Effector memory CD4-positive, alpha-beta T cell (primary cell): ENCODE results near the gene SCAP.

Source experiments
- DNase-seq, 3 donors: peaks; one replicate each; pipeline ENCODE4 v3.0.0-alpha.2; 2020
- H3K27ac ChIP-seq: 2 replicates; pipeline ENCODE4 v1.7.0; 2013; ENCODE audit warnings: mild to moderate bottlenecking, low read length, moderate library complexity; ENCODE audit not compliant: insufficient read depth, poor library complexity, severe bottlenecking
- H3K27me3 ChIP-seq: replicated peaks from 2 replicates; pipeline ENCODE4 v1.7.0; 2013; ENCODE audit warnings: mild to moderate bottlenecking, low read length; ENCODE audit not compliant: insufficient read depth, control insufficient read depth, poor library complexity, severe bottlenecking
- H3K36me3 ChIP-seq: 2 replicates; pipeline ENCODE4 v1.7.0; 2013; ENCODE audit warnings: mild to moderate bottlenecking, low read length, moderate library complexity; ENCODE audit not compliant: control insufficient read depth, insufficient read depth
- H3K4me1 ChIP-seq: 2 replicates; pipeline ENCODE4 v1.7.0; 2013; ENCODE audit warnings: low read length, mild to moderate bottlenecking; ENCODE audit not compliant: control insufficient read depth, insufficient read depth, poor library complexity, severe bottlenecking
- H3K4me3 ChIP-seq: 2 replicates; pipeline ENCODE4 v1.7.0; 2013; ENCODE audit warnings: low read length, low read depth, mild to moderate bottlenecking; ENCODE audit not compliant: insufficient read depth, poor library complexity, severe bottlenecking
- H3K9me3 ChIP-seq: 2 replicates; pipeline ENCODE4 v1.7.0; 2013; ENCODE audit warnings: mild to moderate bottlenecking, low read length, moderate library complexity; ENCODE audit not compliant: control insufficient read depth
- total RNA-seq, 3 donors: gene quantifications; one replicate each; lab custom pipeline; 2026; lab: John Stamatoyannopoulos, UW

SCAP gene
- 69.5 to 95.6 (median 71.2) reads per million in 3 donors for total RNA-seq

DNA sequence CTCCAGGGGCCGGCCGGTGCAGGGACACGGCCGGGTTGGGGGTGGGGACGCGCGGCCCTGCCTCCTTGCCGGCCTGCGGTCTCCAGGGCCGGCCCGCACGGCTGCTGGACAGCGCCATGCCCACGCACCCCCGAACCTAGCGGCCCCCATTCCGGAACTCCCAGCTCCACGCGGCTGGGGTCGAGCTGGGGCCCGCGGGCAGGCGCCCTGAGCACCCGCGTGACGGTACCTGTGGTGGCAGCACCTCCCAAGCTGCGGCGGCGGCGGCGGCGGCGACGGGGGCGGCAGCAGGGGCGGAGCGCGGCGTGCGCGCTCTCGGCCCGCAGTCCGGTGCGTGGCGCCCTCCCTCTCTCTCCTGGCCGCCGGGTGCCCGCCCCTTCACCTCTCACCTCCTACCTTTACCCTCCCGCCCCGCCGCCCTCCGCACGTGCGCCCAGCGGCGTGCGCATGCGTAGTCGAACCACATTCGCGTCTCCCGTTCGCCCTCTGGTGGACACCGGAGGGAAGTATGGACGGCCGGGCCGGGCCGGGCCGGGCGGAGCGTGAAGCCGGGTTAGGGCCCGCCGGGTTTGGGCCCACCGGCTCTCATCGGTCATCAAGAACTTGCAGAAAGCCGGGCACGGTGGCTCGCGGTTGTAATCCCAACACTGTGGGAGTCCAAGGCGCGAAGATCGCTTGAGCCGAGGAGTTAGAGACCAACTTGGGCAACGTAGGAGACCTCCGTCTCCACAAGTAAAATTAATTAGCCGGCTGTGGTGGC is at the start of gene SCAP:
Gene SCAP, minus strand, starts transcription at position 372 of the 760 bp plus-strand sequence. CDS start 32,948 bp downstream, outside the sequence.
- Histone ChIP-seq H3K36me3 (no peaks in the 10 kb centered on the region), H3K4me3 (peak within 1 kb of the TSS; percentile 75), H3K27ac (peak within 1 kb of the TSS; percentile 71), H3K9me3 (no peaks in the 10 kb centered on the region), H3K4me1 (peaks cover 13% of the 10 kb centered on the region), H3K27me3 (no peaks in the 10 kb centered on the region)
- peak; percentile 90 to 96 (median 94) for DNase-seq

DNA sequence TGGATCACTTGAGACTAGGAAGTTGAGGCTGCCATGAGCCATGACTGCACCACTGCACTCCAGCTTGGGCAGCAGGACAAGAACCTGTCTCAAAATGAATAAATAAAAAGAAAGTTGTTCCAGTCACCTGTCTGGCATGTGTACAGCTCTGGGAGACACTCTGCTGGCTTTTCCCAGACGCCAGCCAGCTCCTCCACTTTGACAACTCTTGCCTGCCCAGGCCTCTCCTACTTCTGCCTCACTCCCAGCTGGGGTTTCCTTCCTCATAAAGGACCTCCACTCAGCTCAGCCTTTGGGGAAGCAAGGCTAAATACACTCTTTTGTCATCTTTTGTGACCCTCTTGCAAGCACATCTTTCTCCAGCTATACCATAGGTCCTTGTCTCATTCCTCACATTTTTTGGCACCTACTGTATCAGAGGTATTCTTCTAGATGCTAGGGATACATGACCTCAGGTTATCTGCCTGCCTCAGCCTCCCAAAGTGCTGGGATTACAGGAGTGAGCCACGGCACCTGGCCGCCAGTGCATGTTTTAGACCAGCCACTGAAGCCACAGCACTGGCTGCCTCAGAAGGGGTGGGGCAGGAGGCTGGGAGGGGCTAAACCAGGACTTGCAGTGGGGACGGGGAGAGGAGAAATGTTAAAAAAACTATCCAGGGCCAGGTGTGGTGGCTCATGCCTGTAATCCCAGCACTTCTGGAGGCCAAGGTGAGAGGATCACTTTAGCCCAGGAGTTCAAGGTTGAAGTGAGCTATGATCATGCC is 47.8 kb upstream of the SCAP start:
- no peak overlapping the region for H3K4me3 ChIP-seq
- H3K27me3 ChIP-seq = no peaks in the 10 kb centered on the region
- no peaks in the 10 kb centered on the region for H3K36me3 ChIP-seq
- DNase-seq = no peak
- peaks cover 2% of the 10 kb centered on the region for H3K4me1 ChIP-seq
- H3K9me3 ChIP-seq = no peaks in the 10 kb centered on the region
- H3K27ac ChIP-seq = no peak overlapping the region

DNA sequence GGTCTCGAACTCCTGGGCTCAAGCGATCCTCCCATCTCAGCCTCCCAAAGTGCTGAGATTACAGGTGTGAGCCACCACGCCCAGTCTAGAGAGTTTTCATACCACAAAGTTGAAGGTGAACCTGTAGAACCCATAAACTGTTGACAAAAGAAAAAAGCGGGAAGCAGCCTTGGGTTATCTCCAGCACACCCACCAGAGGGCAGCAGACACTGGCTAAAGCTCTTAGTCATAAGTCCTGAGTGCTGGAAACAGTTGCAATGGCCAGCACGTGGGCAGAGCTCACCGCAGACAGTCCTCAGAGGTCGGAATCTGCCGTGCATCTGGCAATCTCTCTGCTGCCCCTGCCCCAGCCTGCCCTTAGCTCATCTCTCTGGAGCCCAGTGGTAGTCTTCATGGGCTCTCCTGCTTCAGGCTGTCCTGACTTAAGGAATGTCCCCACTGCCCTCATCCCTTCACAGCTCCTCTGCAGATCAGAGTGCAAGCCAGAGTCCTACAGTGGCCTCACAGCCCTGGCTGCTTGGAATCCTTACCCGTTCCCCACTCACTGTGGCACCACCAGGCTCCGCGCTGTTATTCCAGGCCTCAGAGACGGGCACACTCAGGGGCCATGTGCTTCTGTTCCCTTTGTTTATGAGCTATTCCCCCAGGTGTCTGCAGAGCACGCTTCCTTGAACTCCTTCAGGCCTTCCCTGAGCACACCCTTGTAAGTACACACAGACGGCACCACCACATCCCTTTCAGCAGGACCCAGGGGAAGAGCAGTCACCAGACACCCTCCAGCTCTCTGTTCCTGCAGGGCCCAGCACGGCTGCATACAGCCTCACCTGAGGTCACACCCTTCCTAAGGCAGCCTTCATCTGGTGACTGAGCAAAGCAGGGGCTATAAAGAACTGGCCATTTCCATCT is 46.6 kb upstream of the SCAP start:
- no peaks in the 10 kb centered on the region for H3K36me3 ChIP-seq
- H3K27me3 ChIP-seq = no peaks in the 10 kb centered on the region
- H3K4me1 ChIP-seq = peaks cover 2% of the 10 kb centered on the region
- no peak overlapping the region for H3K4me3 ChIP-seq
- H3K9me3 ChIP-seq = no peaks in the 10 kb centered on the region
- peak; percentile 41 to 59 (median 43) for DNase-seq
- H3K27ac ChIP-seq = no peak overlapping the region

DNA sequence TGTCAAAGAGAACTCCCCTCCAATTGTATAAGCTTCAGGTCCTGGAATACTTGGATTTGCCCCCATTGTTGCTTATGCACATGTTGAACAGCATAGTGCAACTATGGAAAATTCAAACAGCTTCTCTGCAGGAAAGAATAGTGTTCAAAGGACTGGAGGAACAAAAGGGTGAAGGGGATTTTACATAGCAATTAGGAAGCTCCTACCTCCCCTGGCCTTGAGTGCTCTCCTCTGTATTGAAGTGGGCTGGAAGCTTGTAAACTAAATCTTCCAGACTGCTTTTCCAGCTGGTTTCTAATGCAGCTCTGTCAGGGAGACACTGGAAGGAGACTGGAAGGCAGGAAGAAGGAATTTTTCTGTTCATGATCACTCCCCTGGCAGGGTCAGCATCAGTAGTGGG is 45.0 kb upstream of the SCAP start:
- Histone ChIP-seq H3K4me1 (peaks cover 2% of the 10 kb centered on the region), H3K27ac (no peak overlapping the region), H3K9me3 (no peaks in the 10 kb centered on the region), H3K27me3 (no peaks in the 10 kb centered on the region), H3K4me3 (no peak overlapping the region), H3K36me3 (no peaks in the 10 kb centered on the region)
- no peak for DNase-seq

DNA sequence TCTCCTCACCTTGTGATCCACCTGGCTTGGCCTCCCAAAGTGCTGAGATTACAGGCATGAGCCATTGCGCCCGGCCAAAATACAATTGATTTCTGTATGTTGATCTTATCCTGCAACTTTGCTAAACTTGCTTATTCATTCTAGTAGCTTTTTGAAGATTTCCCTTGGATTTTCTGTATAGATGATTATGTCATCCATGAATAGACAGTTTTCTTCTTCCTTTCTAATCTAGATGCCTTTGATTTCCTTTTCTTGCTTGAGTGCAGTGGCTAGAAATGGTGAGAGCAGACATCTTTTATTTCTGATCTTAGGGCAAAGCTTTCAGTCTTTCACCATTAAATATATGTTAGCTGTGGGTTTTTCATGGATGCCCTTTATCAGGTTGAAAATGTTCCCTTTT is 42.2 kb upstream of the SCAP start:
- H3K4me1 ChIP-seq = peaks cover 2% of the 10 kb centered on the region
- H3K4me3 ChIP-seq = no peak overlapping the region
- DNase-seq = no peak
- no peak overlapping the region for H3K27ac ChIP-seq
- H3K9me3 ChIP-seq = no peaks in the 10 kb centered on the region
- H3K27me3 ChIP-seq = no peaks in the 10 kb centered on the region
- no peaks in the 10 kb centered on the region for H3K36me3 ChIP-seq

DNA sequence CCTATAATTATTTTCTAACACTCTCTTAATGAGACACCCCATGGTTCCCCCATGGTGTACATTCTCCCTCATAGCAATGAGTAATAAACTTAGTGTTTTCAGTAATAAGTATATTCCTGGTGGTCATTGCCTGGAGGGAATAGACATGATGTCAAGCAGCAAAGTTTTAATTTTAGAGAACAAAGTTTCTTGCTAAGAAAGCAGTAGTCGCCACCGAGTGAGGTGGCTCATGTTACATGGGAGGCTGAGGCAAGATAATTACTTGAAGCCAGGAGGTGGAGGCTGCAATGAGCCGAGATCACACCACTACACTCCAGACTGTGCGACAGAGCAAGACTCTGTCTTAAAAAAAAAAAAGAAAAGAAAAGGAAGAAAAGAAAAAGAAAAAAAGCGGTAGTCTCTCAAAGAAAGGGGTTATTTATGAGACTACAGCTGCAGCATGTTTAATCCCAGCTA is 40.2 kb upstream of the SCAP start:
- Histone ChIP-seq H3K9me3 (no peaks in the 10 kb centered on the region), H3K27me3 (no peaks in the 10 kb centered on the region), H3K4me3 (no peak overlapping the region), H3K4me1 (peaks cover 5% of the 10 kb centered on the region), H3K36me3 (no peaks in the 10 kb centered on the region), H3K27ac (no peak overlapping the region)
- no peak for DNase-seq

DNA sequence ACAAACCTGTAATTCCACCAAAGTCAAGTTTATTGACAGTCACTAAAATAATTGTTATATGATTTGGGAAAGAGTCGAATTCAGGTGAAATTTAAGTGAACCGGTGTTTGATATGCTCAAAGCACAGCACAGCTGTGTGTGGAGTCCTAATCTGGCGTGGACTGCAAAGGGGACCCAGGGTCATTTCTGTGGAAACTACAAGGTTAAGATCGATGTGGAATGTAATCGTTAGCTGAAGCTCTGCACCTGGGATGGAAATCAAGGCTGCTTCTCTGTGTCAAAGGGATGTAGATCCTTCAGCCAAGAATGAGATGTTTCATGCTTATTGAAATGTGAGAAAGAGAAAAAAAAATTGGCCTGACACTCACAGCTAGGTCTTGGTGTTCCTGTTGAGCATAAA is 39.4 kb upstream of the SCAP start:
- H3K36me3 ChIP-seq = peaks cover 5% of the 10 kb centered on the region
- H3K4me3 ChIP-seq = no peak overlapping the region
- no peaks in the 10 kb centered on the region for H3K9me3 ChIP-seq
- no peak for DNase-seq
- no peaks in the 10 kb centered on the region for H3K27me3 ChIP-seq
- no peak overlapping the region for H3K27ac ChIP-seq
- peaks cover 5% of the 10 kb centered on the region for H3K4me1 ChIP-seq

DNA sequence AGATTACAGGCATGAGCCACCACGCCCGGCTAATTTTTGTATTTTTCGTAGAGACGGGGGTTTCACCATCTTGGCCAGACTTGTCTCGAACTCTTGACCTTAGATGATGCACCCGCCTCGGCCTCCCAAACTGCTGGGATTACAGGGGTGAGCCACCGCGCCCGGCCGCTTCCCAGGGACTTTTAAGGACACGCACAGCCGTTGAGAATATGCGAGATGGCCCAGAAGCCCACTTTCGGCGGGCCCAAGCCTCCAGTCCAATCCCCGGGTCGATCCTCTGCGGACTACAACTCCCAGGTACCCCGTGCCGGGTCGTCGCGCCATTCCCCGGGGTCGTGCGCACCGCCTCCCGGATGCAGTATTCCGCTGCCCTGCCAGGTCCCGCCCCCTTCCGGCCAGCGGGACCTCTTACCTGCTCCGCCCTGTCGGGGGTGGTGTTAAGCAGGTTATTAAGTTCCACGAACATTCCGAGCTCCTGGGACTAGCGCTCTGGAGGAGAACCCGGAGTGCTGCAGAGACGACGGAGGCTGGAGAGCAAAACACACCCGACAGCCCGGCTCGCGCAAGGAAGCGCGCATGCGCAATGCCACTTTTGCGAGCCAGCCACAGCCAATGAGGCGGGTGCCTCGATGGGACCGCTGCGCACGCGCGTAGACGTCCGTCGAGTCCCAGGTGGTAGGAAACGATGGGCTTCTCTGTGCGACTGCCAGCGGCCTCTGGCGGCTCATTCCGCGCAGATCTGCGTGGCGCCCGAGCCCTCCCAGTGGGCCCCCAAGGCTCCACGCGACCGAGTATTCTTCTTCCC is 37.6 kb upstream of the SCAP start, which contains the start of gene ELP6:
Gene ELP6, minus strand, starts transcription at position 588 of the 805 bp plus-strand sequence. Its CDS starts 122 bp downstream, at position 466.
- no peaks in the 10 kb centered on the region for H3K27me3 ChIP-seq
- H3K36me3 ChIP-seq = peaks cover 11% of the 10 kb centered on the region
- DNase-seq = peak; percentile 95 to 96 (median 95)
- peak within 1 kb of the TSS; percentile 95 for H3K27ac ChIP-seq
- H3K4me1 ChIP-seq = peaks cover 5% of the 10 kb centered on the region
- H3K4me3 ChIP-seq = peak within 1 kb of the TSS; percentile 95
- no peaks in the 10 kb centered on the region for H3K9me3 ChIP-seq
